IMR-90 (cell line): ENCODE measurements around the gene VRK2. TPM values are rescaled to one million over a fixed set of nuclear protein-coding genes. Genes with fewer than 3 reads are reported as not detected.

Experiments
- polyA plus RNA-seq, 3 experiments: library from polyadenylated mRNA; depleted of rRNA; stranded (reverse); fragments of >200 nt; gene quantifications; 2 replicates each; pipeline ENCODE4 v1.2.3, GENCODE V29; 2012; ENCODE audit warnings: low replicate concordance in 1 of 3
- total RNA-seq: library from RNA; depleted of rRNA; stranded (reverse); fragments of >200 nt; gene quantifications from 2 replicates; pipeline ENCODE4 v1.2.3, GENCODE V29; 2012; rRNA removed

The VRK2 gene
- total and polyA plus RNA-seq, 2 of the 4 experiments (the other 2 are of a cell fraction): 12.2 to 22.8 TPM

Other genes with a start within 250 kb of the VRK2 start
- 9.0 and 16.7 TPM in 2 replicates for gene FANCL, start 194.5 kb downstream of the VRK2 start, total RNA-seq
- gene FANCL, start 194.5 kb downstream of the VRK2 start, polyA plus RNA-seq (2012; rRNA removed): 9.3 and 12.7 TPM in 2 replicates